ENCODE measurements around the gene EMC9.

EMC9 gene

DNA sequence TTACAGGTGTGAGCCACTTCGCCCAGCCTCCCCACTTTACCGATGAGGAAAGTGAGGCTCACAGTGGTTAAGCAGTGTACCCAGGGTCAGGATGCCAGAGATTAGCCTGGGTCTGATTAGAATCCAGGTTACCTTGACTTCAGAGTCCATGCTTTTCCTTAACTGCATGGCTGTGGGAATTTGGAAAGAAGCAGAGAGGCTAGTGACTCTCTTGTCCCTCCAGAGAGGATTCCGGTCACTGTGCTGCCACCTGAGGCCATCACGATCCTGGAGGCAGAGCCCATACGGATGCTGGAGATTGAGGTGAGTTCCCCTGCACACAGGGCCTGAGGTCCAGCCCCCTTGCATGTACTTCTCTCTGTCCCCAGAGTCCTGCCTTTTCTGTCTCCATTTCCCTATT, 35.2 kb upstream of the EMC9 start:
- DNase-seq: no peak

DNA sequence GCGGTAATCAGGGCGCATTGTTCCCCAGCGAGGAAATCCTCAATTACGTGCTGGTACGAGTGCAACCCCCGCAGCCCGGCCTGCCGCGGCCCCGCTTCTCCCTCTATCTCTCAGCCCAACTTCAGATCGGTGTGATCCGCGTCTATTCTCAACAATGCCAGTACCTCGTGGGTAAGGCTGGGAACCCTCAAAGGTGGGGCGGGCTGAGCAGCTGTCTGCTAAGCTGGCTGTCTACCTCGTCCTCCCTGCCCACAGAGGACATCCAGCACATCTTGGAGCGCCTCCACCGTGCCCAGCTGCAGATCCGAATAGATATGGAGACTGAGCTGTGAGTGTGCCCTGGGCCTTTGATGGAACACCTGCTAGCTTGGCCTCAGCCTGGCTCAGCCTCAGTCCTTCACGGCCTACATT, 31.5 kb upstream of the EMC9 start:
- no peak for DNase-seq

- DNase-seq: no peak
These were observed 31.0 kb upstream of the EMC9 start for GRCh38 chr14:24172261-24172860.

GRCh38 chr14:24171422-24172260, 30.2 kb upstream of the EMC9 start, which contains the start of gene REC8:
TSS of gene REC8 (plus strand) at chr14:24172080. CDS start at chr14:24172553, 473 bp downstream.
- peak; percentile 75 for DNase-seq

- no peak for DNase-seq
These were observed 26.2 kb upstream of the EMC9 start for GRCh38 chr14:24167469-24168114.

DNA sequence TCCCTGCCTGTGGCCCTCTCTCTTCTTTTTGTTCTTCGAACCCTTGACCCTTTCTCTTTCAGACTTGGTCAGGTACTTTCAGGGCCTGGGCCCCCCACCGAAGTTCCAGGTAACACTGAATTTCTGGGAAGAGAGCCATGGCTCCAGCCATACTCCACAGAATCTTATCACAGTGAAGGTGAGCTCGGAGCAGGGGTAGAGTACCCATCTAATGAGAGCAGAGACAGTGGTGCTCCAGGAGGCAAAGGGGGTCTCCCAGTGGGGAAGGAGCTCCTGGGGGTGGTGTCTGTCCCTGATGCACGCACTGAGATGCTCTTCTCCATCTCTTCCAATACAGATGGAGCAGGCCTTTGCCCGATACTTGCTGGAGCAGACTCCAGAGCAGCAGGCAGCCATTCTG, 24.4 kb upstream of the EMC9 start:
- DNase-seq: no peak

GRCh38 chr14:24164518-24164991, 23.2 kb upstream of the EMC9 start:
- DNase-seq: no peak

GRCh38 chr14:24162093-24162492, 20.7 kb upstream of the EMC9 start:
- DNase-seq: no peak

DNA sequence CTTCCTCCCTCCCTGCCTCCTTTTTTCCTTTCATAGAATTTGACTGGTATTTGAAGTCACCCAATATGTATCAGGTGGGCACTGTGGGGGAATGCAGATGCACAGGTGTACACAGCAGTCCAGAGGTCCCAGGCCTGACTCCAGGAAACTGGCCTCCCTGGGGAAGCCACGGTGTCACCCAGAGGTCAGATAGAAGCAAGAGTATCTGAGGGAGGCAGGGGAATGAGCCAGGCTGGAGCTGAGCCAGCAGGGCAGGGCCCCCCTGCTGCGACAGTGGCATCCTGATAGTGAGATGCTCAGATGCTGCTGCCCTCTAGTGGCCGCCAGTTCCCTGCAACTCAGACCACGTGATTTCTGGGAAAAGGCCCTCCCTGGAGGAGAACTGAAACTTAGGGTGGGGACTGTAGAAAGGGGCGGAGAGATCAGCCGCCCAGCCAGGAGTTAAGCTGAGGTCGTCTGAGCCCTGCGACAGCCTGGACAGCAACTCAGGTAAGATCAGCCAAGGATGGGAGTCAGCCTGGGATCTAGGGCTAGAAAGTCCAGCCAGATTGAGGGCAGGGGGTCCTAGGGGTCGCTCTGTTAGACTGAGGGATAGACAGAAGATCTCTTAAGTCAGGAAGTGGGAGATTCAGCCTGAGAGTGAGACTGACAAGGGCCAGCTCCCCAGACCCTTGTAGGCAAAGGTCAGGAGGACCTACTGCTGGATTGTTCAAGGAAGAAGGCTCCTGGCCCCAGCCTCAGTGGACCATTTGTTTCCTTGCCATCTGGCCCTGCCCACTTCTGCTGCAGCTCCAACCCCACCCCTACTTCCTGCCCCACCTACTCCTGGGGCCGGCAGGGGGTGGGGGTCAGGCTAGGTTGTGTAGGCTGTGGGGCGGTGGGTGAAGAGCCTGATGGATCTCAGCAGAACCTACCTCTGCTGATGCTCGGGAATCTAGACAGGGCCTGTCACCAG, 19.7 kb upstream of the EMC9 start, which contains the start of gene IRF9:
TSS of gene IRF9 (plus strand) at position 416 of the 955 bp plus-strand sequence. CDS start 880 bp downstream, outside the sequence.
- DNase-seq: peak; percentile 97

GRCh38 chr14:24160499-24160849, 19.1 kb upstream of the EMC9 start:
- no peak for DNase-seq

GRCh38 chr14:24159777-24160498, 18.5 kb upstream of the EMC9 start:
- DNase-seq: no peak

DNA sequence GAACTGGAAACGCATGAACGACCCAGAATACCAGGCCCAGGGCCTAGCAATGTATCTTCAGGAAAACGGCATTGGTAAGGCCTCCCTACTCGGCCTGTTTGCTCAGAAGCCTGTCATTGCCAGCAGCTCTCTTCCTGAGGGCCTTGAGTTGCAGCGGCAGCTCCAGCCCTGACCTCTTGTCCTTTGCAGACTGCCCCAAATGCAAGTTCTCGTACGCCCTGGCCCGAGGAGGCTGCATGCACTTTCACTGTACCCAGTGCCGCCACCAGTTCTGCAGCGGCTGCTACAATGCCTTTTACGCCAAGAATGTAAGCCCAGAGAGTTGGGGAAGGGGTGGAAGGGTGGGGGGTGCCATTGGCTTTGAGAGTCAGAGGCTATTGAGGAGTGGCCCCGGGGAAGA, 15.9 kb upstream of the EMC9 start:
- DNase-seq: no peak

DNA sequence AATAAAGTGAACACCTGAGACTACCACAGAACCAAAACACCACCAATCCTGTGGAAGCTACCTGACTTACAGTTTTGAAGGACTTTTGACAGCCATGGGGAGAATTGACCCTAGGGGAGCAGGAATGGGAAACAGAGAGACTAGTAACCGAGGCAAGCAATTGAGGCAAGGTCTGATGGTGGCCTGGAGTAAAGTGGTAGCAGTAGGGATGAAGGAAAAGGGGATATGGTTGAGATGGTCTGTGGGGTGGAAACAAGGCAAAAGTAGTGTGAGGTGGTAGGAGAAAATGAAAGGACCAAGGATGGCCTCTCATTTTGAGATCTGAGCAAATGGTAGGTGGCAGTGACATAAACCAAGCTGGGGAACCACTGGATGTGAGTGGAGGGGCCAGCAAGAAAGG, 15.4 kb upstream of the EMC9 start:
- no peak for DNase-seq

GRCh38 chr14:24155100-24155499, 13.7 kb upstream of the EMC9 start:
- DNase-seq: no peak

GRCh38 chr14:24151404-24152080, 10.2 kb upstream of the EMC9 start:
- DNase-seq: no peak

DNA sequence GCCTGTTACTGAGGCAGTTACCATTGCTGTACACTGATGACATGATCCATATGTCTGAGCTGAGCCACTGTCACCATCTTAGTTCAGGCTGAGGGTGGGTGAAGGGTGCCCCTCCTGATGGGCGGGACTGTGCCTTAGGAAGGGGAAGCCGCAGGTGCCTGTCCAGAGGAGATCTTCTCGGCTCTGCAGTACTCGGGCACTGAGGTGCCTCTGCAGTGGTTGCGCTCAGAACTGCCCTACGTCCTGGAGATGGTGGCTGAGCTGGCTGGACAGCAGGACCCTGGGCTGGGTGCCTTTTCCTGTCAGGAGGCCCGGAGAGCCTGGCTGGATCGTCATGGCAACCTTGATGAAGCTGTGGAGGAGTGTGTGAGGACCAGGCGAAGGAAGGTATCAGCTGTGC, 9.6 kb upstream of the EMC9 start:
- no peak for DNase-seq

DNA sequence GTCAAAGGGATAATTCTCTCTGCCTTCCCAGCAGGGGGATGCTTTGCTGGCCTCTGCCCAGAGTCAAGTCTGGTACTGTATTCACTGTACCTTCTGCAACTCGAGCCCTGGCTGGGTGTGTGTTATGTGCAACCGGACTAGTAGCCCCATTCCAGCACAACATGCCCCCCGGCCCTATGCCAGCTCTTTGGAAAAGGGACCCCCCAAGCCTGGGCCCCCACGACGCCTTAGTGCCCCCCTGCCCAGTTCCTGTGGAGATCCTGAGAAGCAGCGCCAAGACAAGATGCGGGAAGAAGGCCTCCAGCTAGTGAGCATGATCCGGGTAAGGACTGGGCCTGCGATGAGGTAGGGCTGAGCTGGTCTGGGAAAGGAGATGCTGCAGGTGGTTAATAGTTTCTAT, 9.2 kb upstream of the EMC9 start:
- no peak for DNase-seq

GRCh38 chr14:24150061-24150460, 8.7 kb upstream of the EMC9 start:
- DNase-seq: no peak

GRCh38 chr14:24149302-24149969, 8.0 kb upstream of the EMC9 start:
- no peak for DNase-seq

DNA sequence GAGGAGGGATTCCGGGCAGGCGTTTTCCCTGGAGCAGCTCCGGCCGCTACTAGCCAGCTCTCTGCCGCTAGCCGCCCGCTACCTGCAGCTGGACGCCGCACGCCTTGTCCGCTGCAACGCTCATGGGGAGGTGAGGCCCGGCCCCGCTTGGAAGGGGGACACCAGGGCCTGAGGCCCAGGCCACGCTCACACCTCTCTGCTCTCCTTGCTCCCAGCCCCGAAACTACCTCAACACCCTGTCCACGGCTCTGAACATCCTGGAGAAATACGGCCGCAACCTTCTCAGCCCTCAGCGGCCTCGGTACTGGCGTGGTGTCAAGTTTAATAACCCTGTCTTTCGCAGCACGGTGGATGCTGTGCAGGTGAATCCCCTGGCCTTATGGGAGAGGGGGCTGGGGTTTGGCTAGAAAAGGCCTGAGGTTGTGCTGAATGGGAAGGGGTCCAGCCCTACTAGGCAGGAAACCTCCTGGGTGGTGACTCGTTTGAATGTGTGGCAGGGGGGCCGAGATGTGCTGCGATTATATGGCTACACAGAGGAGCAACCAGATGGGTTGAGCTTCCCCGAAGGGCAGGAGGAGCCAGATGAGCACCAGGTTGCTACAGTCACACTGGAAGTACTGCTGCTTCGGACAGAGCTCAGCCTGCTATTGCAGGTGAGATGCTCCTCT, 6.5 kb upstream of the EMC9 start:
- peak; percentile 23 for DNase-seq

Data from activated CD4-positive, alpha-beta T cell treated with anti-CD3 and anti-CD28 coated beads, Interleukin-10, Interleukin-2, amounts not matched to agents 100 ng/mL and 50 ng/mL, durations not matched to agents 16 hours and 8 hours (primary cell).